Body of pancreas (tissue), 4 donors: ENCODE results near the gene B3GALNT1. TPM values are rescaled to one million over a fixed set of nuclear protein-coding genes. Genes with fewer than 3 reads are reported as not detected.

Experiments
- ATAC-seq: fragments of 150-250 bp; one replicate; pipeline ENCODE4 v1.9.1; 2016
- DNase-seq, 4 donors: peaks; one replicate each; pipeline ENCODE4 v3.0.0-alpha.2; 2019
- H3K27ac ChIP-seq, 4 donors: fragments of 200-600 bp; sonication (generic); 1 replicate in 3 of 4; 2 replicates in 1 of 4; pipeline versions ENCODE4 v1.5.1 to v1.6.1; 2016 to 2019; ENCODE audit warnings: mild to moderate bottlenecking in 1 of 4, mixed read lengths in 1 of 4, moderate library complexity in 1 of 4
- H3K27me3 ChIP-seq, 2 donors: fragments of 200-600 bp; sonication (generic); one replicate each; pipeline ENCODE4 v1.6.0; 2016; ENCODE audit warnings: mild to moderate bottlenecking in 1 of 2
- H3K36me3 ChIP-seq, 2 donors: fragments of 200-600 bp; sonication (generic); replicated peaks in 1 of 2; 2 replicates each; pipeline ENCODE4 v1.5.1; 2016; ENCODE audit warnings: low read depth in 2 of 2; ENCODE audit not compliant: insufficient read depth in 1 of 2
- H3K4me1 ChIP-seq: fragments of 200-600 bp; sonication (generic); one replicate; pipeline ENCODE4 v1.6.0; 2016
- H3K4me3 ChIP-seq, 2 donors: fragments of 200-600 bp; sonication (generic); 1 replicate in 1 of 2; 2 replicates in 1 of 2; pipeline ENCODE4 v1.5.1; 2016 to 2019
- H3K9me3 ChIP-seq, 3 donors: fragments of 200-600 bp; sonication (generic); 1 replicate in 2 of 3; 2 replicates in 1 of 3; pipeline ENCODE4 v1.5.1; 2016
- CTCF ChIP-seq, 7 experiments: fragments of 450-650 bp in 4 of 7; fragments of 200-600 bp in 3 of 7; sonication (generic) in 3 of 7; IDR thresholded peaks; one replicate each; pipeline ENCODE4 v1.5.1; 2016 to 2019; ENCODE audit warnings: antibody characterized with exemption in 7 of 7
- POLR2A ChIP-seq, 3 donors: fragments of 450-650 bp; IDR thresholded peaks; one replicate each; pipeline ENCODE4 v1.6.1; 2016; ENCODE audit warnings: antibody characterized with exemption in 3 of 3, mild to moderate bottlenecking in 2 of 3
- WGBS, 2 donors: methylation state at CpG; one replicate each; pipeline ENCODE4 v1.1.5; 2017; 5-methylcytosine and 5-hydroxymethylcytosine counted together
- intact Hi-C: fragments of 100-400 bp; cut with DNase I; formaldehyde crosslinking; loops from one replicate; pipeline ENCODE4 v1.15.1; 2023
- total RNA-seq, 2 donors: library from RNA; depleted of rRNA; stranded (reverse); fragments of >200 nt; gene quantifications; one replicate each; pipeline ENCODE4 v1.1.0, GENCODE V29; 2016

The B3GALNT1 gene
- total RNA-seq, 2 donors from 2014 or later, result 4.6 to 7.0 TPM

- DNase-seq (no peak), ATAC-seq (no peak)
- Histone ChIP-seq H3K4me1 (no peaks in the 10 kb centered on the region), H3K27ac (no peak overlapping the region), H3K36me3 (no peaks in the 10 kb centered on the region), H3K9me3 (no peaks in the 10 kb centered on the region), H3K4me3 (no peak overlapping the region), H3K27me3 (no peaks in the 10 kb centered on the region)
- no peak for TF ChIP-seq CTCF (IDR thresholded peaks at IDR 0.05)
- TF ChIP-seq POLR2A (IDR thresholded peaks at IDR 0.05), result no peak
- 81 to 96% methylated on average over 3 of the region's 3 CpGs for WGBS, 2 donors
- intact Hi-C loops, result no loop called here
Measured at GRCh38 chr3:161050935-161051334, 54.2 kb downstream of the B3GALNT1 start.

DNA sequence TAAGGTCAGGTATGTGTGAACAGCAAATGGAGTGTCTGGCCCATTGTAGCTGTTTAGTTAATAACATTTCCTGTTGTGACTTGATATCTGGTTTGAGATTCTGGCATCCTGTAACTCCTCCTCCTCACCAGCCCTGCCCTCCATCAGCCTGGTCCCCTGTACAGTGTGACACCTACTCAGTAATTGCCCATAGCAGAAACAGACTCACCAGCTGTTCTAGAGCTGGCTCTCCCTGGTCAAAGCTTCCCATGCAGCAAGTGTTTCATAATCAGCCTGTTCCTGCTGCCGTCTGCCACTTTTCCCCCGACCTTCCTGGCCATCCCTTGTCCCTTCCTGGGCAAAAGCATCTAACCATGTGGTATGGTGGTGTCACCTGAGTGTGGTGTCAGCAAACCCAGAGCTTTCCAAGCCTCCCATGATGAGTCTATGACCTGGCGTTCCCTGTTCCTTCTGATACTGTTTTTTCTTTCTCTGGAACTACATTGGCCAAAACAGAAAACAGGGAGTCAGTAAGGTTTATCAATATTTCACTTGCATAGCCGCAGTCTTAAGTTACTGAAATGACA lies 55.4 kb downstream of the B3GALNT1 start:
- ATAC-seq, result no peak
- intact Hi-C loops, result no loop called here
- WGBS, 2 donors, result 78 to 80% methylated on average over 4 of the region's 4 CpGs

GRCh38 chr3:161043336-161044035 lies 61.7 kb downstream of the B3GALNT1 start:
- no peak for DNase-seq
- no peak for TF ChIP-seq POLR2A (IDR thresholded peaks at IDR 0.05)
- no peaks in the 10 kb centered on the region for H3K9me3 ChIP-seq
- H3K4me3 ChIP-seq, result no peak overlapping the region
- WGBS, 2 donors, result 81 to 84% methylated on average over 5 of the region's 5 CpGs
- no peak for ATAC-seq
- intact Hi-C loops, result no loop called here
- no peaks in the 10 kb centered on the region for H3K27me3 ChIP-seq
- H3K27ac ChIP-seq, result no peak overlapping the region
- H3K4me1 ChIP-seq, result peaks cover 11% of the 10 kb centered on the region
- no peaks in the 10 kb centered on the region for H3K36me3 ChIP-seq

More for the DNA sequence above, 55.4 kb downstream of the B3GALNT1 start:
- DNase-seq, result no peak
- no peak for TF ChIP-seq CTCF (IDR thresholded peaks at IDR 0.05)
- H3K4me3 ChIP-seq, result no peak overlapping the region
- no peaks in the 10 kb centered on the region for H3K36me3 ChIP-seq
- H3K27me3 ChIP-seq, result no peaks in the 10 kb centered on the region
- no peaks in the 10 kb centered on the region for H3K4me1 ChIP-seq
- H3K9me3 ChIP-seq, result no peaks in the 10 kb centered on the region
- no peak overlapping the region for H3K27ac ChIP-seq

GRCh38 chr3:161042023-161042501 lies 63.1 kb downstream of the B3GALNT1 start:
- Histone ChIP-seq H3K36me3 (no peaks in the 10 kb centered on the region), H3K27ac (peak overlapping the region in 3 of 4 donors; percentile 12 to 60 (median 29)), H3K4me1 (peaks cover 11% of the 10 kb centered on the region), H3K9me3 (no peaks in the 10 kb centered on the region), H3K4me3 (no peak overlapping the region), H3K27me3 (no peaks in the 10 kb centered on the region)
- DNase-seq (peak in 3 of 4 donors; percentile 17 to 24 (median 22)), ATAC-seq (peak; percentile 87)
- WGBS, 2 donors, result 55 to 58% methylated on average over 2 of the region's 2 CpGs
- TF ChIP-seq POLR2A (IDR thresholded peaks at IDR 0.05), result no peak
- no peak for TF ChIP-seq CTCF (IDR thresholded peaks at IDR 0.05)
- intact Hi-C loops, result no loop called here

DNA sequence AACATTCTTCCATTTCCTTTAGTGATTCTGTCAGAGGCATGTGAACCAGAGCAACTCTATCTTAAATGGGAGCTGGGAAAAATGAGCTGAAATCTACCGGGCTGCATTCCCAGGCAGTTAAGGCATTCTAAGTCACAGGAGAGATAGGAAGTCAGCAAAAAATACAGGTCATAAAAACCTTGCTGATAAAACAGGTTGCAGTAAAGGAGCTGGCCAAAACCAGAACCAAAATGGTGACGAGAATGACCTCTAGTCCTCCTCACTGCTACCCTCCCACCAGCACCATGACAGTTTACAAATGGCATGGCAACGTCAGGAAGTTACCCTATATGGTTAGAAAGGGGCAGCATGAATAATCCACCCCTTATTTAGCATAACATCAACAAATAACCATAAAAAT lies 66.4 kb downstream of the B3GALNT1 start:
- Histone ChIP-seq H3K4me1 (peaks cover 11% of the 10 kb centered on the region), H3K36me3 (no peaks in the 10 kb centered on the region), H3K27me3 (no peaks in the 10 kb centered on the region), H3K27ac (no peak overlapping the region), H3K4me3 (no peak overlapping the region), H3K9me3 (no peaks in the 10 kb centered on the region)
- DNase-seq (no peak), ATAC-seq (no peak)
- no peak for TF ChIP-seq CTCF (IDR thresholded peaks at IDR 0.05)
- TF ChIP-seq POLR2A (IDR thresholded peaks at IDR 0.05), result no peak
- WGBS, 2 donors, result 37 to 40% methylated on average over 3 of the region's 3 CpGs
- intact Hi-C loops, result no loop called here
